Upper lobe of left lung (tissue), 6 donors: ENCODE measurements around the gene OR5T2. TPM values are rescaled to one million over a fixed set of nuclear protein-coding genes. Genes with fewer than 3 reads are reported as not detected.

Experiments
- ATAC-seq, 2 donors: fragments of 200-7000 bp; cut with Tn5 transposase; one replicate each; pipeline ENCODE4 v1.9.1; 2022; ENCODE audit warnings: mild to moderate bottlenecking in 2 of 2, moderate library complexity in 2 of 2; ENCODE audit not compliant: low FRiP score in 2 of 2
- DNase-seq, 2 donors: peaks; one replicate each; pipeline ENCODE4 v3.0.0-alpha.2; 2019 to 2020
- H3K27ac ChIP-seq, 4 donors: fragments of 200-600 bp; sonication (generic); one replicate each; pipeline ENCODE4 v1.5.1; 2016 to 2019
- H3K27me3 ChIP-seq, 4 donors: fragments of 200-600 bp; sonication (generic); one replicate each; pipeline ENCODE4 v1.5.1; 2017 to 2019
- H3K36me3 ChIP-seq, 4 donors: fragments of 200-600 bp; sonication (generic); one replicate each; pipeline ENCODE4 v1.5.1; 2016 to 2019
- H3K4me1 ChIP-seq, 4 donors: fragments of 200-600 bp; sonication (generic); one replicate each; pipeline ENCODE4 v1.5.1; 2018 to 2019
- H3K4me3 ChIP-seq, 4 donors: fragments of 200-600 bp; sonication (generic); one replicate each; pipeline ENCODE4 v1.5.1; 2017 to 2019; ENCODE audit warnings: mild to moderate bottlenecking in 2 of 4, moderate library complexity in 1 of 4
- H3K9me3 ChIP-seq, 4 donors: fragments of 200-600 bp; sonication (generic); one replicate each; pipeline ENCODE4 v1.5.1; 2018 to 2019
- CTCF ChIP-seq, 6 experiments: fragments of 450-650 bp in 4 of 6; fragments of 200-600 bp in 2 of 6; sonication (generic) in 2 of 6; IDR thresholded peaks; one replicate each; pipeline ENCODE4 v1.5.1; 2016 to 2019; ENCODE audit warnings: antibody characterized with exemption in 6 of 6
- EP300 ChIP-seq, 4 donors: sonication (generic); formaldehyde crosslinking; IDR thresholded peaks; one replicate each; pipeline ENCODE4 v1.5.1; 2017; ENCODE audit warnings: antibody characterized with exemption in 4 of 4, control low read depth in 2 of 4
- POLR2A ChIP-seq, 4 donors: fragments of 450-650 bp; IDR thresholded peaks; one replicate each; pipeline ENCODE4 v1.5.1; 2016 to 2017; ENCODE audit warnings: antibody characterized with exemption in 4 of 4, mild to moderate bottlenecking in 2 of 4
- POLR2AphosphoS5 ChIP-seq, 2 donors: sonication (generic); formaldehyde crosslinking; IDR thresholded peaks; one replicate each; pipeline ENCODE4 v1.5.1; 2017; ENCODE audit warnings: antibody characterized with exemption in 2 of 2
- WGBS, 2 donors: methylation state at CpG; one replicate each; pipeline ENCODE4 v1.1.5; 2017 to 2018; 5-methylcytosine and 5-hydroxymethylcytosine counted together
- total RNA-seq, 6 donors: library from RNA; depleted of rRNA in 4 of 6; stranded (reverse); fragments of >200 nt in 4 of 6; gene quantifications; one replicate each; pipeline versions ENCODE4 v1.1.0 to v1.2.1, GENCODE V29; 2016 to 2021
- donor health status: DM: no; HTN: no; CAD: no; lungs with moderate emphysema.
- donor health status: DM: no; HTN: yes; CAD: no; lungs with severe emphysema.

The OR5T2 gene
- total RNA-seq, 6 donors from 2014 or later = not detected

GRCh38 chr11:56188602-56189001 is 45.5 kb downstream of the OR5T2 start:
- H3K36me3 ChIP-seq = no peaks in the 10 kb centered on the region
- H3K27ac ChIP-seq = no peak overlapping the region
- TF ChIP-seq EP300 (IDR thresholded peaks at IDR 0.05) (no peak), POLR2AphosphoS5 (IDR thresholded peaks at IDR 0.05) (no peak), POLR2A (IDR thresholded peaks at IDR 0.05) (no peak), CTCF (IDR thresholded peaks at IDR 0.05) (no peak)
- DNase-seq (no peak), ATAC-seq (no peak)
- WGBS, 2 donors = 90 to 94% methylated on average over 3 of the region's 3 CpGs
- no peak overlapping the region for H3K4me3 ChIP-seq
- H3K9me3 ChIP-seq = peaks cover 0 to 8% (median 0%) of the 10 kb centered on the region in 4 donors
- no peaks in the 10 kb centered on the region for H3K4me1 ChIP-seq
- H3K27me3 ChIP-seq = no peaks in the 10 kb centered on the region

- no peak overlapping the region for H3K4me3 ChIP-seq
- no peaks in the 10 kb centered on the region for H3K27me3 ChIP-seq
- ATAC-seq = no peak
- TF ChIP-seq POLR2AphosphoS5 (IDR thresholded peaks at IDR 0.05) (no peak), EP300 (IDR thresholded peaks at IDR 0.05) (no peak)
- no peak overlapping the region for H3K27ac ChIP-seq
- no peaks in the 10 kb centered on the region for H3K36me3 ChIP-seq
- H3K9me3 ChIP-seq = peaks cover 0 to 5% (median 4%) of the 10 kb centered on the region in 4 donors
- H3K4me1 ChIP-seq = no peaks in the 10 kb centered on the region
- no peak for DNase-seq
These were observed 50.6 kb downstream of the OR5T2 start for GRCh38 chr11:56183459-56183858.

Other genes starting within 250 kb of the OR5T2 start
- not detected for gene OR5F1, start 239.6 kb downstream of the OR5T2 start, total RNA-seq
- not detected for gene OR5AS1, start 206.6 kb downstream of the OR5T2 start, total RNA-seq
- gene OR8I2, start 140.9 kb downstream of the OR5T2 start, total RNA-seq = not detected
- not detected for gene OR8H2, start 130.6 kb downstream of the OR5T2 start, total RNA-seq
- gene OR8H3, start 111.9 kb downstream of the OR5T2 start, total RNA-seq = not detected
- not detected for gene OR8J3, start 94.1 kb downstream of the OR5T2 start, total RNA-seq
- gene OR8K5, start 73.9 kb downstream of the OR5T2 start, total RNA-seq = not detected
- not detected for gene OR5J2, start 57.6 kb downstream of the OR5T2 start, total RNA-seq
- gene OR5T3, start 18.0 kb upstream of the OR5T2 start, total RNA-seq = not detected
- not detected for gene OR5T1, start 39.9 kb upstream of the OR5T2 start, total RNA-seq
- gene OR8H1, start 58.0 kb upstream of the OR5T2 start, total RNA-seq = not detected
- not detected for gene OR8K3, start 80.9 kb upstream of the OR5T2 start, total RNA-seq
- gene OR8K1, start 111.8 kb upstream of the OR5T2 start, total RNA-seq = not detected
- not detected for gene OR8J1, start 120.0 kb upstream of the OR5T2 start, total RNA-seq
- not detected for gene OR8U1, start 141.4 kb upstream of the OR5T2 start, total RNA-seq
- not detected for gene OR5AL1, start 178.4 kb upstream of the OR5T2 start, total RNA-seq
- gene OR5M3, start 239.1 kb upstream of the OR5T2 start, total RNA-seq = not detected